GM18868 (cell line): ENCODE results near the gene NAA25.

Experiments
- ATAC-seq: cut with Tn5 transposase; IDR thresholded peaks from one replicate; pipeline ENCODE4 v1.9.1; 2021; ENCODE audit warnings: mild to moderate bottlenecking, moderate library complexity; ENCODE audit not compliant: unreplicated experiment

NAA25 gene

DNA sequence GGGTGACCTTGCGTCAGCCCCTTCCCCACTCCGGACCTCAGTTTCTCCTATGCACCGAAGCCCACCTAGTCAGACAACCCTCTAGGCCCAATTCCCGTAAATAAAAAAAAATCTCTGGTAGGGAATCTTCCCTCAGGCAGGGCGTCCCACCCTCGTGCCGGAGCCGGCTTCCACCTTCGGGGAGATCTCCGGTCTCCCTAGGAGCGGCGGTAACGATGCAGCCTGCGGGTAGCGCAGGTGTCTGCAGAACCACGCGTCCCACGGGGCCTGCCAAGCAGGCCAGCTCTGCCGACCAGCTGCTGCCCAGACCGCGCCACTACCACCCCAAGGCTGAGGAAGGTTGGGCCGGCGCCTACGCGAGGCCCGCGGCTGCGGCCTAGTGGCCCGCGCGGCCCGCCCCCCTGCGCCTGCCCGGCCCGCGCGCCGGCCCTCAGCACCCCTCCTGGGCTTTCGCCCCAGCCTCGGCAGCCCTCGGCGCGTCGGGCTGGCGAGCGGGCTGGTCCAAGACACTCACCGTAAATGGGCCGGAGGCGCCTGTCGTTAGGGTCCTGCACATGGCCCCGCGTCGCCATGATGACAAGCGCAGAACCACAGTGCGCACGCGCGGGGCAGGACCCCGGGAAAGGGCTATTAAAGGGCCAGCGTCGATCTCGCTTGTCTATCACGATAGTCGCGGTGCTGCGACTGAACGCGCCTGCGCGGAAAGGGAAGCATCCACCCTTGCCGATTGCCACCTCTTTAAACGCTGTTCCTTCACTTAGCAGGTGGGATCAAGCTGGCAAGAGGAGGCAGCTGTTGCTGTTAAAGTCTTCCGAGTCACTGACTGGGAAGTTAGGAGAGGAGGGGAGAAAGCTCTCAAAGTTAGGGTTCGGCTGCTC is at the start of gene NAA25:
TSS of gene NAA25 (minus strand) at position 582 of the 878 bp plus-strand sequence. CDS start at position 572, 10 bp downstream.
- peak; percentile 68 for ATAC-seq

DNA sequence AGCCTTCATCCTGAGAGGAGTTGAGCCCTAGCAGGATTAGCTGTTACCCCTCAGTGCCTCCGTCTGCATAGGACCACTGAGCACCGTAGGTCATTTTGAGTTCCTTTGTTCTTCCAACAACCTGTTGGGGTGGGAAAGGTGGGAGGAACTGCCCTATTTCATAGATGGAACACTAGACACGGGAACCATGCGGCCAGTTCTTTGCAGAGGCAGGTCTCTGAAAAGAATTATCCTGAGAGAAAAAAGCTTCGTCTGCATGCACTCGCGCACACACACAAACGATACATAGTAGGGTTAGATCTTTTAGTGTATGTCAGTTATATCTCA is 45.3 kb upstream of the NAA25 start:
- ATAC-seq: no peak

DNA sequence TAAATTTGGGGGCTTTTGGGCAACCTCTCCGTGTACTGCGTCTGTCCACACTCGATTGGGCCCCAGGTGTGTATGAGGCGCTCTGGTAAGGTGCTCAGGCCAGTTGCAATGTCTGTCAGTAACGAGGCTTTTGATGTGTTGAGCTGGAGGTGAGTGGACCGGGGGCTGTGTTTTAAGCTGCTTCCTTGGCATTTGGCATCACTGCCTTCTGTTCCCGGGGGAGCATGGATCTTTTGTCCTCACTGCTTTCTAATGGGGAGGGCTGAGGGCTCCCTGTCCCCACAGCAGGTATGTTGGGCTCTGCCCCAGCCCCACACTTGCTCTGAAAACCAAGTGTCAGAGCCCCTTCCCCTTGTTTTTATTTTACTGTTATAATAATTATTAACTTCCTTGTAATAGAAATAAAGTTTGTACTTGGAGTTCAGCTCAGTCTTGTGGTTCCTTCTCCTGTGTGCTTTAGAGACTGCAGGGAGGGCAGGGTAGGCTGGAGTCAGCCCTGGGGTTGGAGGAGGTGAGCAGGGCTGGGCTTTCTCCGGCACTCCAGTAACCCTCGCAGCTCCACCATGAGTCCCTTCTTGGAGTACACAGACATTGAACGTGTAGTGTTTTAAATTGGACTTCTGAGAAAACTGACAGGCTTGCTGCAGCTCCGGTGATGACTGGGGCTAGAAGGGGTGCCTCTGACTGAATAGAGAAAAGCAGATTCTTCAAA is 44.8 kb upstream of the NAA25 start:
- ATAC-seq: no peak

GRCh38 chr12:112151766-112152541 is 43.4 kb upstream of the NAA25 start:
- no peak for ATAC-seq

GRCh38 chr12:112149596-112149995 is 41.0 kb upstream of the NAA25 start:
- ATAC-seq: no peak

DNA sequence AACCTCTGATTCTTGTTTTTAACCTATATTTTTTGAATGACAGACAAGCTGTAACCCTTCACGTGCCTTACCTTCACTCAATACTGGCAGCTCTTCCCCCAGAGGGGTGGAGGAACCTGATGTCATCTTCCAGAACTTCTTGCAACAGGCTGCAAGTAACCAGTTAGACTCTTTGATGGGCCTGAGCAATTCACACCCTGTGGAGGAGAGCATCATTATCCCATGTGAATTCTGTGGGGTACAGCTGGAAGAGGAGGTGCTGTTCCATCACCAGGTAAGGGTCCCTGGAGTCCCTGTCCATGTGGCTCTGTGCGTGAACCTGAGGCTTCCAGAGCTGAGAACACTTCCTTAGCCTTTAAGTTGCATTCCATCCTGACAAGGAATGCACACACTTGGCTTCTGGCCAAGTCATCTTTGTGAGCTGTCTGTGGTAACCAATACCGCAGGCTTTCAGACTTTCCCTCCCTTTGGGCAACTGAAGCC is 39.5 kb upstream of the NAA25 start:
- ATAC-seq: no peak

DNA sequence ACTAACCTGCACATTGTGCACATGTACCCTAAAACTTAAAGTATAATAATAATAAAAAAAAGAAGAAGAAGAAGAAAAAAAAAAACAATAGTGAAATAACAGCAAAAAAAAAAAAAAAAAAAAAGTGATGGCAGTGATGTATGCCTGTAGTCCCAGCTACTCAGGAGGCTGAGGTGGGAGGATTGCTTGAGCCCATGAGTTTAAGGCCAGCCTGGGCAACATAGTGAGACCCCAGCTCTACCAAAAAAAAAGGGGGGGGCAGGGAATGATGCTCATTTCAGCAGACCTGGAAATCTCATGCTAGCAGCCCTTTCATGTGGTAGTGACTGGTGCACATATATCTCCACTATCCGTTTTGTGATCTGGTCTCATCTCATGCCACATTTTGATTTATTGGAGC is 37.5 kb upstream of the NAA25 start:
- ATAC-seq: no peak

DNA sequence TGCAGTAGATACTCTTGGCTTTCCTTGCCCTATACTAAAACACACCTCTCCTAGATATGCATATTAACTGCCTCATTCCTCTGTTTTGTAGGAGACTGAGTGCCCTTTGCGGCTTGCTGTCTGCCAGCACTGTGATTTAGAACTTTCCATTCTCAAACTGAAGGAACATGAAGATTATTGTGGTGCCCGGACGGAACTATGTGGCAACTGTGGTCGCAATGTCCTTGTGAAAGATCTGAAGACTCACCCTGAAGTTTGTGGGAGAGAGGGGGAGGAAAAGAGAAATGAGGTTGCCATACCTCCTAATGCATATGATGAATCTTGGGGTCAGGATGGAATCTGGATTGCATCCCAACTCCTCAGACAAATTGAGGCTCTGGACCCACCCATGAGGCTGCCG is 32.1 kb upstream of the NAA25 start:
- ATAC-seq: no peak

DNA sequence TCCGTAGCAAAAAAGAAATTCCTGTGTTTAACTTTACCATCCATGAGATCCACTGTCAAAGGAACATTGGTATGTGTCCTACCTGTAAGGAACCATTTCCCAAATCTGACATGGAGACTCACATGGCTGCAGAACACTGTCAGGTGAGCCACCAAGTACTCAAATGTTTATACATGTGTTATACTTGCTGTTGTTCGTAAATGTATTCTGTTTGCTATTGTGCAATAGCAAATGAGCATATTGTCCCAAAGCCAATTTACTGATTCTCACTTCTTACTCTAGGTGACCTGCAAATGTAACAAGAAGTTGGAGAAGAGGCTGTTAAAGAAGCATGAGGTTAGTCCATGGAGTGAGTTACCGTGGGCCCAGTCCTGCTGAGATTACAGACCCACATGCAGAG is 26.1 kb upstream of the NAA25 start:
- ATAC-seq: no peak

GRCh38 chr12:112133418-112133817 is 24.8 kb upstream of the NAA25 start:
- ATAC-seq: no peak

- ATAC-seq: no peak
Observed at GRCh38 chr12:112131686-112132085, 23.1 kb upstream of the NAA25 start.

GRCh38 chr12:112130441-112130998 is 21.9 kb upstream of the NAA25 start:
- peak; percentile 58 for ATAC-seq

DNA sequence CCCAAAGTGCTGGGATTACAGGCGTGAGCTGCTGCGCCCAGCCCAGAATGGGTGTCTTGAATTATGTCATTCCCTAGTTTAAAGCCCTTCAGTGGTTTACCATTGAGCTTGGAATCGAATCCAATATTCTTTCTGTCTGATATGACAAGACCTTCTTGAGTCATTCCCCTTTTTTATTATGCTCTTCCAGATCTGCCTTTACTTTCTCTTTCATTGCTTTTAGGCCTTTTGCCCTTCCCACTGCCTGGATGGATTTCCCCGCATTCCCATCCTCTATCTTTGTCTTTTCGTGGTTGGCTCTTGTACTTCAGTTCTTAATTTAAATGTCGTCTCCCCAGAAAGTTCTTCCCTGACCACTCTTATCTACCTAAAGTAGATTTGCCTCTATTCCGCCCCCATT is 18.3 kb upstream of the NAA25 start:
- ATAC-seq: no peak

DNA sequence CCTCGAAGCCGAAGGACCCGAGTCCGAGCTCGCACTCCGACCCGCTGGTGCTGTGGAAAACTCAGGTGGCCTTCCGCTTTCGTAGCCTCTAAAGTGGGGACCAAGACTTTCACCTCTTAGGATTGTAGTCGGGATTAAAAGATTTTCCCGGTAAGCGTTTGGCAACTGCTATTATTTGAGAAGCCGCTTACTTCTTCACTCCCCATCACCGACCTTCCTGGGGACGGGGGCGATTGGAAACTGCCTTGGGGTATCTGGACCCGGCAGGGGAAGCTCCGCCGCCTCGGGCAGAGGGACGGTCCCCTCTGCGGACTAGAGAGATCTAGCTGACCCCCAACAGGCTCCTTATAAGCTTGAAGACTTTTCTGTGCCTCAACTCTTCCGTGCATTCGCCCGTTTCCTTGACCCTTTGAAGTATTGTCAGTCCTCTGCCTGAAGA is 17.4 kb upstream of the NAA25 start:
- ATAC-seq: no peak

GRCh38 chr12:112125250-112125999 is 16.8 kb upstream of the NAA25 start, which contains the start of gene TRAFD1:
Gene TRAFD1 (plus strand): TSS chr12:112125560. CDS start chr12:112130523, 4,963 bp downstream.
- peak; percentile 96 for ATAC-seq

- no peak for ATAC-seq
Observed at GRCh38 chr12:112124918-112125249, 16.3 kb upstream of the NAA25 start.

- no peak for ATAC-seq
Observed at GRCh38 chr12:112122823-112123690, 14.5 kb upstream of the NAA25 start.

- no peak for ATAC-seq
Observed at GRCh38 chr12:112121780-112122565, 13.4 kb upstream of the NAA25 start.

- no peak for ATAC-seq
Observed at GRCh38 chr12:112117685-112118084, 9.1 kb upstream of the NAA25 start.
